ENCODE measurements around the gene KNDC1.

DNA sequence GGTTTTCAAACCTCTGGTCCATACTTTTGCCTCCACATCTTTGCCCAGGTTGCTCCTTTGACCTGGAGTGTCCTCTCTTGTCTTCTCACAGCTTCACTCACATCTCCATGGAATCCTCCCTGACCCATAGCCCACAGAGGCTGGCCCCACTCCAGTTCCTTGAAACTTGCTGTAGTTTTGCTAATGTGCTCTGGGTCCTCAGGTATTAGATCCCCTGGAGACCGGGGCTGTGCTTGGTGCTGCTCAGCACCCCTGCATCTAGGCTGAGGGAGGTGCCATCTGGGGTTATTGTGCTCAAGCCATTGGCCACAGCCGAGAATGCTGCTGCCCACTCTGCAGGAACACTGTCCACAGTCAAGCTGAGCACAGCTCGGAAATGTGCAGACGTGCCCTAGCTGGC is 16.5 kb downstream of the KNDC1 start:
- TF ChIP-seq POLR2A (IDR thresholded peaks at IDR 0.05; ENCODE audit: low read length) (no peak), GATA1 (IDR thresholded peaks at IDR 0.05; ENCODE audit: low read depth, low read length) (no peak)

All from erythroblast (primary cell).